ENCODE measurements around the gene RAB7A. TPM values are rescaled to one million over a fixed set of nuclear protein-coding genes. Genes with fewer than 3 reads are reported as not detected.

Gene RAB7A
- polyA plus RNA-seq, 3 donors = 192 to 261 (median 223) TPM

DNA sequence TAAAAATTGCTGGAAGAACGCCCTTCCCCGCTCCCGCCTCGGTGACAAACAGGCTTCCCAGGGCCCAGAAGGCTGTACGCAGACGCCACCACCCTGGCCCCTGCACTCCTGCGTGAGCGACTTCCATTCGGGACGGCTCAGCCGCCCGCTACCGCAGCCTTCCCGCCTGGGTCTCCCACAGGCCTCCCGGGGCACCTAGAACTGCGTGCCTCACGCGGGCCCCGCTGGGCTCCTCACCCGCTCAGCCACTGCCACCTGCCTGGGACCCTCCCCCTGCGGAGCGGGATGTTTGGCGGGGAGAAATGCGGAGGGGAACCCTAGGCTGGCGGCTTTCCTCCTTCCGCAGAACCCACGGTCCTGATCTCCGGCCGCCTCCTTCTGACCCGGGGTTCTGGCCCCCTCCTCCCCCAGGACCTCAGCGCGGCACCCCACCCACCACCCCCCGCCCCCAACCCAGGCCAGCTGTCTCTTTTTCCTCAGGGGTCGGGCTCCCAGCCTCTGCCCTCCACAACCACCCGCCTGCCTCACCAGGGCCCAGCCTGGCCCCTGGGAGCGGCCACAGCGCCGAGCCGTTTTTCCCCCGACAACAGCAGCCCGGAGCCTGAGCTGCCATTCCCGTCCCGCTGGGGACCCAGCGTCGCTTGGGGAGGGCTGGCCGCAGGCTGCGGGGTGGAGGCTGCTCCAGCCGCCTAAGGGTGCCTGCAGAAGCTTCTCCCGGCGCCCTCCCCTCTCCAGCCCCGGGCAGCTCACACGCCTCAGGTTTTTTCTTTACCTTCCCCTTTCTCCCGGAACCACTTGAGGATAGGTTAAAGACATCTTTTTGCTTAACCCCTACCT lies 27.6 kb upstream of the RAB7A start:
- peak overlapping the region; percentile 91 for H3K4me2 ChIP-seq (replicated peaks; ENCODE audit: extremely low read depth, low read length, poor library complexity, severe bottlenecking)
- H3K9me3 ChIP-seq (replicated peaks in 1 of 2; ENCODE audit: control insufficient read depth in 1 of 2, insufficient read depth in 1 of 2, low read length in 2 of 2) = no peaks in the 10 kb centered on the region
- H3K27me3 ChIP-seq (ENCODE audit: control insufficient read depth in 2 of 2, insufficient read depth in 2 of 2, low read length in 2 of 2) = no peaks in the 10 kb centered on the region
- peak overlapping the region; percentile 47 to 85 (median 67) for H3K4me3 ChIP-seq (replicated peaks in 1 of 3; ENCODE audit: low read depth in 2 of 3, low read length in 3 of 3)
- under 1% methylated on average over 29 of the region's 53 CpGs for WGBS (ENCODE audit: insufficient coverage)
- peak overlapping the region; percentile 77 to 88 for H3K4me3 Mint-ChIP-seq
- peak overlapping the region in 6 of 7 donors; percentile 25 to 84 (median 64) for H3K27ac Mint-ChIP-seq
- H2AFZ ChIP-seq (ENCODE audit: insufficient read depth, low read depth, low read length, poor library complexity, severe bottlenecking) = peak overlapping the region; percentile 98
- peaks cover 0 to 3% (median 2%) of the 10 kb centered on the region in 3 donors for H3K27me3 Mint-ChIP-seq (ENCODE audit: low read depth in 3 of 3)
- no peaks in the 10 kb centered on the region for H3K9me3 Mint-ChIP-seq
- no peaks in the 10 kb centered on the region for H3K36me3 Mint-ChIP-seq
- H3K27ac ChIP-seq (ENCODE audit: low read depth in 1 of 2, low read length in 2 of 2) = peak overlapping the region; percentile 4 to 58
- H4K20me1 ChIP-seq (ENCODE audit: insufficient read depth, low read length) = no peaks in the 10 kb centered on the region
- H3K9ac ChIP-seq (ENCODE audit: insufficient read depth, low read length, poor library complexity, severe bottlenecking) = peak overlapping the region; percentile 77
- no peaks in the 10 kb centered on the region for H3K79me2 ChIP-seq (ENCODE audit: insufficient read depth, low read length)
- H3K4me1 ChIP-seq (ENCODE audit: control insufficient read depth in 1 of 2, insufficient read depth in 2 of 2, low read length in 2 of 2) = peaks cover 45 to 47% of the 10 kb centered on the region in 2 donors
- peak; percentile 15 to 26 (median 22) for DNase-seq
- H3K36me3 ChIP-seq (replicated peaks in 1 of 2; ENCODE audit: control insufficient read depth in 1 of 2, insufficient read depth in 2 of 2, low read length in 2 of 2) = no peaks in the 10 kb centered on the region
- intact Hi-C loops (cut with micrococcal nuclease) = no loop called here
- H3K4me1 Mint-ChIP-seq = peaks cover 38% of the 10 kb centered on the region
- TF ChIP-seq CTCF (IDR thresholded peaks at IDR 0.05) = no peak

DNA sequence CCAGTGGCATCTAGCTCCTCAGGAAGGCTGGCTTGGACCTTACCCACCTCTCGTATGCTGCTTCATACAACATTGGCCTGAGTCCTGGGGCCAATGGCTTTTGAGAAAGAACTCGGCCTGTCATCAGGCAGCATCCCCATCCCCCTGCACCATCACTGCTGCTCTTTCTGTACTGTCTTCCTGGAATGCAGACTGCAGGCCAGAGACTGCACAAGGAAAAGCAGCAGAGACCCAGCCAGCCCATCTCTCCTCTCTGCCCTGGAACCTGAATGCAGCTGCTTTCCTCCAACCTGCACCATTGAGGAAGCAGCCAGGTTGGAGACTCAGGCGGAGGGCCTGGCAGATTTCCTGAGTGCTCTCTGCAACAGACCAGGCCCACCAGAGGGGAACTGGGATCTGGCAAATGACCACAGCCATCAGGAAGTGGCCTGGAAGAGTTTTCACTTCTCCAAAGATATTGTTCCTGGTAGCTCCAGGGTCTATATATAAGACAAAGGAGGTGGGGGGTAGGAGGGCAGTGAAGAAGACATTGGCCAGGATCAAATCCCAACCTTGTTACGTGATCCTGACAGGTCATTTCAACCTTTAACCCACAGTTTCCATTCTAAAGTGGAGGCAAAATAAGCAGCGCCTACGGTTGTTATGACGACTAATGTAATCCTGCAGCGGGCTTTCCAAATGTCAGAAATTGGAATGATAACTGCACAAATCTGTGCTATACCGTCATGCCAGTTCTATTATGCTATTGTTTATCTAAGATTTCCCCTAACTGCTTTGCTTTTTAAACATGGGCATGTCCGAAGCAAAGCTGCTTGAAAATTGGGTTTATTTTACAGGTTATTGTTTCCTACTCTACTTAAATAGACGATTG lies 24.4 kb upstream of the RAB7A start:
- peak in 2 of 3 donors; percentile 35 to 54 for DNase-seq
- Histone ChIP-seq H3K27me3 (ENCODE audit: control insufficient read depth in 2 of 2, insufficient read depth in 2 of 2, low read length in 2 of 2) (no peaks in the 10 kb centered on the region), H3K9me3 (replicated peaks in 1 of 2; ENCODE audit: control insufficient read depth in 1 of 2, insufficient read depth in 1 of 2, low read length in 2 of 2) (no peaks in the 10 kb centered on the region), H3K4me3 (replicated peaks in 1 of 3; ENCODE audit: low read depth in 2 of 3, low read length in 3 of 3) (peak overlapping the region in 1 of 3 experiments; percentile 39), H3K36me3 (replicated peaks in 1 of 2; ENCODE audit: control insufficient read depth in 1 of 2, insufficient read depth in 2 of 2, low read length in 2 of 2) (no peaks in the 10 kb centered on the region), H3K79me2 (ENCODE audit: insufficient read depth, low read length) (no peaks in the 10 kb centered on the region), H3K9ac (ENCODE audit: insufficient read depth, low read length, poor library complexity, severe bottlenecking) (no peak overlapping the region), H4K20me1 (ENCODE audit: insufficient read depth, low read length) (no peaks in the 10 kb centered on the region), H3K27ac (ENCODE audit: low read depth in 1 of 2, low read length in 2 of 2) (peak overlapping the region; percentile 30 to 32), H2AFZ (ENCODE audit: insufficient read depth, low read depth, low read length, poor library complexity, severe bottlenecking) (peak overlapping the region; percentile 39), H3K4me1 (ENCODE audit: control insufficient read depth in 1 of 2, insufficient read depth in 2 of 2, low read length in 2 of 2) (peaks cover 61 to 66% of the 10 kb centered on the region in 2 donors), H3K4me2 (replicated peaks; ENCODE audit: extremely low read depth, low read length, poor library complexity, severe bottlenecking) (peak overlapping the region; percentile 45)
- Mint-ChIP-seq H3K27ac (peak overlapping the region; percentile 19 to 88 (median 55)), H3K9me3 (no peaks in the 10 kb centered on the region), H3K36me3 (no peaks in the 10 kb centered on the region), H3K27me3 (ENCODE audit: low read depth in 3 of 3) (peaks cover 0 to 3% (median 2%) of the 10 kb centered on the region in 3 donors), H3K4me1 (peaks cover 52% of the 10 kb centered on the region), H3K4me3 (peak overlapping the region; percentile 43 to 71)
- no peak for TF ChIP-seq CTCF (IDR thresholded peaks at IDR 0.05)
- intact Hi-C loops (cut with micrococcal nuclease) = no loop called here
- WGBS (ENCODE audit: insufficient coverage) = 5% methylated on average over 4 of the region's 11 CpGs

Measured in CD14-positive monocyte (primary cell).